ENCODE results near the gene SRPK2.

Gene SRPK2

GRCh38 chr7:105130048-105130447 is 258.7 kb downstream of the SRPK2 start:
- DNase-seq: no peak

DNA sequence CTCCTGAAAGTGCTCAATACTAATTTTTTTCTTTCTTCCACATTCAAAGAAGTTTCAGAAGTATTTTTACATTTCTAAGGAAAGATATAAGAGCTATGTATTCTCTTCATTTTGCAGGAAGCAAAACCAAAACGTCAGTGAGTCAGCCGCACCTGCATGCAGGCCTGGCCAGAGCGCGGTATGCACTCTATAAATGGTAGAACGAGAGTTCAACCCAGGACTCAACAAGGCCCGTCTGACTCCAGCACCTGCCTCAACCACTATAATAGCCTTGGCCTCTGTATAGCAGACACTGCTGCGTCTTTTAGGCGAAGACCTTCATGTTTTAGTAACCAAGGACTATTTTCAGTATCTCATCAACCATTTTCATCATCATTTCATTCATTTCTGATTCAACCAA is 261.5 kb downstream of the SRPK2 start:
- no peak for DNase-seq

- DNase-seq: no peak
Measured at GRCh38 chr7:105126436-105126975, 262.2 kb downstream of the SRPK2 start.

DNA sequence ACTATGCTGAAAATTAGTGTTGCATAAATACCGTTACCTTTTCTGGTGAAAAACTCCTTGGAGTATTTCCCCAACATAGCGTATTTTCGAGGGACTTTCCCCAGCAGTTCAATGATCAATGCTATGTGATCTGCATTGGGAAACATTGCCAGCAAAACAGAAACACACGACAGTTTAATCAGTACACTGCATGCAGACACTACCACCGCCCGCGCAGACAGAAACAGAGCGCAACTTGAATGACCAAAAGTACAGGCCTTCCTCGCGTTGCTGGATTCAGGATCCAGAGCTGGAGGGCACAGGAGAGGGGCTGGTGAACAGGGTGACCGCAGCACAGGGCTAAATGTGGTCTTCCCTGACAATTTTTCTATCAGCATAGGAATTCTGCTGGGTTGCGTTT is 263.0 kb downstream of the SRPK2 start:
- no peak for DNase-seq

DNA sequence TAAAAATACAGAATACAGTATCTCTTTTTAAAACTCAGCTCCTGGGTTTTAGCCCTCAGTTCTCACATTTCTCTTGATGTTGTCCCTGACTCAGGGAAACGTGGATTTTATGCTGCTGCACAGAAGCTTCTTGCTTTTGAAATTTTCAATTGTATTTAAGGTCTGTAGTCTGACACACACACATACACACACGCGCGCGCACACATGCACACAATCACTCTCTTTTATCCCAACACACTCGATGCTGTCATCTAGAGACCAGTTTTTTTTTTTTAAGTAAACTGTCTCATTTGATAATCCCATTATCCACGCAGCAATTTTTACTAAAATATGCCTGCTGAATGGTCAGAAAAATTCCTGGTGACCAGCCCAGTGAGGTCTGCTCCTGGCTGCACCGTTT is 266.1 kb downstream of the SRPK2 start:
- DNase-seq: no peak

- no peak for DNase-seq
Measured at GRCh38 chr7:105118612-105119600, 269.8 kb downstream of the SRPK2 start.

DNA sequence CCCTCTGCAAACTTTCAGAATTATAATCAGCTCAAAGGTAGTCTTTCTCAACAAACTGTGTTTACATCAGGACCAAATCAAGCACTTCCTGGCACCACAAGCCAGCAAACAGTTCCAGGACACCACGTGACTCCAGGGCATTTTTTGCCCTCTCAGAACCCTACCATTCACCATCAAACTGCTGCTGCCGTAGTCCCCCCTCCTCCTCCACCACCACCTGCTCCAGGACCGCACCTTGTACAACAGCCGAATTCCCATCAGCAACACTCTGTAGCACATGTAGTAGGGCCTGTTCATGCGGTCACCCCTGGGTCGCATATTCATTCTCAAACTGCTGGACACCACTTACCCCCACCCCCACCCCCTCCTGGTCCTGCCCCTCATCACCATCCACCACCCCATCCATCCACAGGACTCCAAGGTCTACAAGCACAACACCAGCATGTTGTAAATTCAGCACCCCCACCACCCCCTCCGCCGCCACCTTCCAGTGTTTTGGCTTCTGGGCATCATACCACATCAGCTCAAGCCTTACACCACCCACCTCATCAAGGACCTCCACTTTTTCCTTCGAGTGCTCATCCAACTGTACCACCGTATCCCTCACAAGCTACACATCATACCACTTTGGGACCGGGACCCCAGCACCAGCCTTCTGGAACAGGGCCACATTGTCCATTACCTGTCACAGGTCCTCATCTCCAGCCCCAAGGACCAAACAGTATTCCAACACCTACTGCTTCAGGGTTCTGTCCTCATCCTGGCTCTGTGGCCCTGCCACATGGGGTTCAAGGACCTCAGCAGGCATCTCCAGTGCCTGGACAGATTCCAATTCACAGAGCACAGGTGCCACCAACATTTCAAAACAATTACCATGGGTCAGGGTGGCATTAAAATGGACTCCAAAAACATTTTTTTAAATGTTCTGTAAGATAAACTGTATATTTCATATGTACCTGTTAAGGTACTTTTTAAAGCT is 276.0 kb downstream of the SRPK2 start:
- DNase-seq: no peak

GRCh38 chr7:105107458-105107857 is 281.3 kb downstream of the SRPK2 start:
- no peak for DNase-seq

DNA sequence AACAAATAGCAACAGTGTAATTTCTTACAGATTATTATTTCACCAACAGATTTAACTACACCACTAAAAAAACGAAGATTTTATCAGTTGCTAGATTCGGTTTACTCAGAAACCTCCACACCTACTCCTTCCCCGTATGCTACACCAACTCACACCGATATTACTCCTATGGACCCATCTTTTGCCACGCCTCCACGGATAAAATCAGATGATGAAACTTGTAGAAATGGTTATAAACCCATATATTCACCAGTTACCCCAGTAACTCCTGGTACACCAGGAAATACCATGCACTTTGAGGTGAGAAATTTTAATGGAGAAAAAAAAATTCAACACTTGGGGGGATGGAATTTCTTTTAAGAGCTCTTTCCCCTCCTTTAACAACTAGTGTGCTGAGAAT is 282.2 kb downstream of the SRPK2 start:
- no peak for DNase-seq

DNA sequence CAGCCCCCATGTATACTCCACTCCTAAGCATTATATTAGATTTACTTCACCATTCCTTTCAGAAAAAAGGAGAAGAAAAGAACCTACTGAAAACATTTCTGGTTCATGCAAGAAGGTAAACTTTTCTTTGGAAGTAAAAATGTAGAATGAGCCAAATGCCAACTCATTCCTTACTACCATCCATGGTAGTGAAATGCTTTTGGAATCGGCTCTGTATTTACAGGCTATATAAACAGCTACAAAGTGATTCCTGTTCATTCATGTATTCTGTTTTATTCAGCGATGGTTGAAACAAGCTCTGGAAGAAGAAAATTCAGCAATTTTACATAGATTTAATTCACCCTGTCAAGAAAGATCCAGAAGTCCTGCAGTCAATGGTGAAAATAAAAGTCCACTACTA is 283.1 kb downstream of the SRPK2 start:
- no peak for DNase-seq

- DNase-seq: no peak
Measured at GRCh38 chr7:105102557-105103352, 286.0 kb downstream of the SRPK2 start.

DNA sequence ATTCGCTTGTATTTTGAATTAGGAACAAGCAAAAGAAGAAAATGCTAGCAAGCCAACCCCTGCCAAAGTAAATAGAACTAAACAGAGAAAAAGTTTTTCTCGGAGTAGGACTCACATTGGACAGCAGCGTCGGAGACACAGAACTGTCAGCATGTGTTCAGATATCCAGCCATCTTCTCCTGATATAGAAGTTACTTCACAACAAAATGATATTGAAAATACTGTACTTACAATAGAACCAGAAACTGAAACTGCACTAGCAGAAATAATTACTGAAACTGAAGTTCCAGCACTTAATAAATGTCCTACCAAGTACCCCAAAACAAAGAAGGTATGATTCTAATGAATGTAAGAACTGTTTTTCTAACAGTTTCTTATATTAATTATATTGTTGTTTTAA is 286.9 kb downstream of the SRPK2 start:
- DNase-seq: no peak

- no peak for DNase-seq
Measured at GRCh38 chr7:105098863-105099515, 289.7 kb downstream of the SRPK2 start.

- peak in 1 of 2 experiments; percentile 62 for DNase-seq
Measured at GRCh38 chr7:105097619-105098018, 291.1 kb downstream of the SRPK2 start.

- DNase-seq: no peak
Measured at GRCh38 chr7:105096306-105096705, 292.4 kb downstream of the SRPK2 start.

GRCh38 chr7:105094966-105095365 is 293.8 kb downstream of the SRPK2 start:
- DNase-seq: no peak

DNA sequence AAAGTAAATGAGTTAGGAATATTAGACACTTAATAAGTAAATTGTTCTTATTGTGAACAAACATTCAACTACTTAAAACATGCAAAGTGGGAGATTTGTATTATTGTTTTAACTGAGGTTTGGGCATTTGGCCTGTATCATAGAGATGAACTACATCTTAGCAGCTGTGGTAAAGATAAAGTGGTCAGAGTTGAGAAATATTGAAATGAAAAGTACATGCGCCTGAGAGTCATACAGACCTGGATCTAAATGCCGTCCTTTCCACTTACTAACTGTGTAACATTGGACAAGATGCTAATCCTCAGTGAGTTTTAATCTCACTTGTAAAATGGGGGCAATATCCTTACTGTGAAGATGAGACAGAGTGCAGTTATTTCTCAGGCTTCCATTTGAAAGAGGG is 300.3 kb downstream of the SRPK2 start:
- no peak for DNase-seq

DNA sequence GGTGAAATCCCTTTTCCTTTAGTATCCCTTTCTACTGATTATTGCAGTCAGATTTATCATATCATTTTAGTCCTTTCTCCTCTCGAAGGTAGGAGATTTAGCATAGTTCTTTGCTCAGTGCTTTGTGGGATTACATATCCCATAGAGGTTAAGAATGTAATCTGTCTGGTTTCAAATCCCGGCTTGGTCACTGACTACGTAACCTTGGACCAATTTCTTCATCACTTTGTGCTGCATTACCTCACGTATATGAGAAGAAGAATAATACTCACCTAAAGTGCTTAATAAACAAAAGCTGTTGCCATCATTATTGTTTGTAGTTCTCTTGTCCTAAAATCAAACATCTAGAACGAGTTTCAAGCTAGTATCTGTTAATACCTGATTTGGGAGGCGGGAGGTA is 300.7 kb downstream of the SRPK2 start:
- no peak for DNase-seq

DNA sequence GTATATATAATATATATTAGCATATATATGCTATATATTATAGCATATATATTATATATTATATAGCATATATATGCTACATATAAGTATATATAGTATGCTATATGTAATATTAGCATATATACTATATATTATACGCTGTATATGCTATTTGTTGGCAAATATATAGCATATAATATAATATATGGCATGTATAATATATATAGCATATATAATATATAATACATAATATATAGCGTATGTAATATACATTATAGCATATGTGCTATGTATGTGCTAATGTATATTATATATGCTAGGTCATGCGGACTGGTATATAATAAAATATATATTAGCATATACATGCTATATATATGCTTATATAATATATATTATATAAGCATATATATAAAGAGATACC is 301.9 kb downstream of the SRPK2 start:
- DNase-seq: no peak

DNA sequence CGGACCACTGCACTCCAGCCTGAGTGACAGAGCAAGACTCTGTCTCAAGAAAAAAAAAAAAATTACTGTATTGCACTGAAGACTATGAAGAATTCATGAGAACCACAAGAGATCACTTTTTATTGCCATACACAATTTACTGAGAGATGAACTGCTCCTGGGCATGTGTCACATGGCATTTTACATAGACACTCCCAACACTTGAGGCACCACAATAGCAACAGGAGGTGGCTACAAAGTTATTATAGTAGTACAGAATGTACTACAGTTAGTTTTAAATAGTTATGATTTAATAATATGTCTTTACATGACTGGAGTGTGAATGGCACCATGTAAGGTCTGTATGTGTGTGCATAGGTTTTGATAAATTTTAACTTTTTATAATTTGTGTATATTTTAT is 304.1 kb downstream of the SRPK2 start:
- DNase-seq: no peak

- DNase-seq: no peak
Measured at GRCh38 chr7:105079348-105079747, 309.4 kb downstream of the SRPK2 start.

DNA sequence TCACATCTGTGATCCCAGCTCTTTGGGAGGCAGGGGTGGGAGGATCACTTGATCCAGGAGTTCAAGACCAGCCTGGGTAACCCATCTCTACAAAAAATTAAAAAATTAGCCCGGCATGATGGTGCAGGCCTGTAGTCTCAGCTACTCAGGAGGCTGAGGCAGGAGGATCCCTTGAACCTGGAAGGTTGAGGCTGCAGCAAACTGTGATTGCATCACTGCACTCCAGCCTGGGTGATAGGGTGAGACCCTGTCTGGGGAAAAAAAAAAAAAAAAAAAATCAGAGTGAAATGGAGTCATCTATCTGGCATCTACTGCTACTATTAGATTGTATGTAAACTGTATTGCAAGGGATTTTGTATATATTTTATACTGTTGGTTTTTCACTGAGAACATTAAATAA is 315.6 kb downstream of the SRPK2 start:
- no peak for DNase-seq
